Measurements from ENCODE around the gene TLR4.

TLR4 gene

DNA sequence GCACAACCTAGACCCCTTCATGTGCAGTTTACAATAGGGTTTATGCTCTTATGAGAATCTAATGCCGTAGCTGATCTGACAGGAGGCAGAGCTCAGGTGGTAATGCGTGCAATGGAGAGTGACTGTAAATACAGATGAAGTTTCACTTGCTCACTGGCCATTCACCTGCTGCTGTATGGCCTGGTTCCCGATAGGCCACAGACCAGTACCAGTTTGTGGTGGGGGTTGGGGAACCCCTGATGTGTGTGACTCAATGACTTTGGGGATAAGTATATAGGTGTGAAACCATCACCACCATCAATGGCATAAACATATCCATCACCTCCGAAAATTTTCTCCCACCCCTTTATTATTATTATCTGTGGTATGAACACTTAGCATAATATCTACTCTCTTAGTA, 42.1 kb downstream of the TLR4 start:
- no peak for DNase-seq

DNA sequence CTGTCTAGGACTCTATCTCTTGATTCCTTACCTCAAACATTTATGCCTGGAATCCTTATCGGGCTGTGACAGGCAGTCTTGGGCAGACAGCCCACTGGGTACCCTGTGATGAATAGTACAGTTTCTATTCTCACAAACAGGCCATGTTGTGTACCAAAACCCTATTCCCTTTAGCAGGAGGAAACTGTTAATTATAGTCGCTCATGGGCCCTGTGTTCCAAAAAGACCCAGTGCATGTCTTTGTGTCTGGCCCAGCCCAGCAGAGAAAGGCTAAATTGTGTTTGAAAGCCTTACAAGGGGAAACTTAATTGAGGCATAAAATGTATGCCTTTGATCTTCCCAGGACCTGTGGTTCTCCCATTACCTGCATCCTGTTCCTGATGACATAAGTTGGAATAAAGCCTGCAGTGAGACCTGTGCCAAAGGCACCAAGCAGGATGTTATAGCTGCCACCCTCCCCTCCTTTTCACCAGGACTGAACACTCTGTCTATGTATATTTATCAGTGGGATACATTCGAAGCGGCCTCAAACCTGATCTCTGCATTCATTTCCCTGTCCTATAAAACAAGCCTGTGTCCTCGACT, 43.3 kb downstream of the TLR4 start:
- DNase-seq: no peak

DNA sequence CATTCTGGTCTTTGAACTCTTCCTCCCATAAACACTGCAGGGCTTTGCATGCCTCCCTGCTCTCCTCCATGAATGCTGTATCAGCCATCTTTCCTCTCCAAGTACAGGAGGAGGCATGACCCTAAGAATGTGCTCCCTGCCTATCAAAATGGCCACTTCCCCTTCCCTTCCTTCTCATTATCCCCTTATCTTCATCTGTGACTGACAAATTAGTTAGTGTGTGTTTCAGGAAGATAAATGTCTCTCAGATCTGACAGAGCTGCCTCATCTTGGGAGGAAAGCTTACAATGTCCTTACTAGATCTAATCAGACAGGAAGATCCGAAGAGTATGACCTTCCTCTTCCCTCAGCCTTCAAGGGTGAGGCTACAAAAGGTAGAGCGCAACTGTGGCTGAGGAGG, 46.2 kb downstream of the TLR4 start:
- DNase-seq: no peak

DNA sequence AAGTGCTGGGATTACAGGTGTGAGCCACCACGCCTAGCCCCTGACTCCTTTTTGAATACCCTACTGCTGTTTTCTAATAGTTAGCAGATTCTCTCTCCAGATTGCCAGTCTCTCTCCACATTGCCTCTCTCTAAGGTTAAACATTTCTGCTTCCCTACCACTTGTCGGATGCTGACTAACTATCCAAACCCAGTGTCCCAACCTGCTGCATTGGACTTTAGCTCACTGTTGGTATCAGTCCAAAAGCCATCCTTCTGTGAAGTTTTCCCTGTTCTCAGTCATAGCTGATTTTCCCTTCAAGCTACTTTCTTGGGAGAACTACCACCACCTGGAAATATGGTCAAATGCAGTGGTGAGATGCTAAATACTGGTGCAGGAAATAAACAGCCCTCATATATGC, 48.7 kb downstream of the TLR4 start:
- no peak for DNase-seq

DNA sequence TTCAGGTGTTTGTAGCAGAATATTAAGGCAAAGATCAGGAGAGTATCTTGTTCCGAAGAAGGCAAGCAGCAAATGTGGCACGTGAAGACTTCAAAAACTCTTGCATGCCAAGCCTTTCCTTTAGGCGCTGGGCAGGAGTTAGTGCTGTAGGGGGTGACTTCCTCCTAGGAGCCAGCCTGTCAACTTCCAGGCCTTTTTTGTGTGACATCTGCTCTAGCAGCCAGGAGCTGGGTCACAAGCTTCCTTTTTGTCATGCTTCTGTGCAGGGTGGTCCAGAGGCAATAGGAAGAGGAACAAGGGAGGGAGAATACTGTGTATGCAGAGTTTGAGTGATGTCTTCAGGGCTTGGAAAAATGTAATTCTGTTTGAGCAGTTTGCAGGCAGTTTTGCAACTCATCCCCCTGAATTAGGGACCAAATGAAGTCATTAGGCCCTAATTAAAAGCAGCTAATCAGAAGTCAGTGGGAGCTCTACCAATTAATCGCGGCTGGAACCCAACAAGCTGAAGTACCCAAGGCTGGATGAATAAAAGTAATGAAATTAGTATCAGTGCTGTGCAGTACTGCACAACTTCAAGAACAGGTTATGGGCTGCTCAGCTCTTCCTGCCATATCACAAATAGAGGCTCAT, 53.5 kb downstream of the TLR4 start:
- DNase-seq: no peak

DNA sequence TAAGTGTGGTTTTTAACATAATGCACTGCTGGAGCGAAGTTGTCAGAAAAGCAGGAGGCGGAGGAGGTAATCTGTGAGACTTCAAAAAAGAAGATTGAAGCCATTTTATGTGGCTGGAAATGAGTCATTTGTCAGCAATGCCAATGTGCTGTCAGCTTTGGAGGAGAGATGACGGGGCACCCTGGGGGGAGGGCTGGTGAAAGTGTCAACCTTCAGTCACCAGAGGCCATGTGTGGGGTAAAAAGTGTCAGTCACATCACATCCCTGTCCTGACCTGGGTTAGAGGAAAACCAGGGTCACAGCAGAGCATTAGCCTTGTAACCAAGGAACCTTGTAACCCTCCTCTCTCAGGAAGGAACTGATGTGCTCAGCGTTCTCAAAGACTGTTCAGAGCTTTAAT, 59.1 kb downstream of the TLR4 start:
- DNase-seq: no peak

DNA sequence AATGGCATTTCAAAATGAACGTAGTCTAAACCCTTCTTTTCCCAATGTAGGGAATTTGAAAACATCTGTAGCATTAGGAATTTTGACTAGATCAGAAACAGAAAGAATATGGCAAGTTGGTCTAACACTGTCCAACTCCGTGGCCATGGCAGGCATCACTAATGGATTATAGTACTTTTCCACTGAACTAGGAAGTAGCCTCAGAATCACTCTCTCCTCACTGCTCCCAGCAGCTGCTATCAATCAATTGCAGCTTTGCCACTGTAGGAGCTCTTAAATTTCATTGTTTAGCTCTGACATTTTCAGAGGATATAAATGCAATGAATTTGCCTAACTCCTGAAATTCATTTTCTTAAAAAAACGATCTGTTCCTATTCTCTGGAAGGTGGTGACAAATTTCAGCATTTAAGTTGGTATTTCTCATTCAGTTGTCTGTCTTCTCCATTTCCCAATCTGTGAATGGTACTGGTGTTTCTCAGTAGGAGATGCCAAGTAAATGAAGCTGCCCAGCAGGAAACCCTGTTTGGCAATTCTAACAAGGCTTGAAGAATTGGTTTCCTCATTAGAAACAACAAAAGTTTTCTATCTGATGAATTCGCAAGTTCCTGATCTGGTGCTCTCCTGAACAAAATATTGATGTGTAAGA, 64.7 kb downstream of the TLR4 start:
- DNase-seq: no peak

DNA sequence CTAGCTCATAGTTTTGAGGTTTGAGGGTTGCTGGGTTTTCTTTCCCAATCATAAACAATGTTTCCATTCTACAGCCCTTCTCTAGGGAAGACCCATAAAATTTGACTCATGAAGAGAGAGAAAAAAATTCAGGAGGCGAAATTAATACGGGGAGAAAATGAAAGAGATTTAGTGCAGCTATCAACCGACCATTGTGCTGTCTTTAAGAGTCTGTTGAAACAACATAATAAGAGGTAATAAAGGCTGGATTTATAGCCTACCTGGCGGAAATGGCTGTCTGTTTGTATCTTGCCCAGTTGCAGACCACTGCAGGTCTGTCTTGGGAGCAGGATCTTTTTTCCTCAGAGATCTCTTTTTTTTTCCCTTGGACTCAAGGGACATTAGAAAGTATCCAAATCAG, 66.9 kb downstream of the TLR4 start:
- DNase-seq: no peak

DNA sequence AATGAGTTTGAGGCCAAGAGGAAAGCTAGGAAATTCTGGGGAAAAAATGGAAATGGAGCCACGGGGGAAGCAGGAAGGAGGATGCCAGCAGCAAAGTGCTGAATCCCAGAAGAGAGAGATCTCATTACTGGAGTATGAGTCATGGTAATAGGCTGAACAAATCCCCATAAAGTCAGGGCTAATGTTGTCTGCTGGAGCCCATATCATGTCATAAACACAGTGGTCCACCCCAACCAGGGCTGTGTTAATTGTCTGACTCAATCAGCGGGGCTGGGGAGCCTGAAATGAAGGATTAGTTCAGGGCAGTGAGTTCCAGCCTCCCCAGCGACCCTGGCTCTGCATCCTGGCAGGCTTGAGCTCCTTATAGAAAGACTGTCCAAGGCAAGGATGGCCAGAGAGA, 68.8 kb downstream of the TLR4 start:
- no peak for DNase-seq

Data from NCI-H345 (cell line).